Stimulated activated CD8-positive, alpha-beta memory T cell treated with anti-CD3 and anti-CD28 coated beads, Interleukin-7, amount 100 ng/mL, for 4 hours (primary cell): ENCODE measurements around the gene SLBP.
A peak's percentile ranks its signal among the peaks of the same experiment; 100 is the strongest.

ENCODE experiments used
- DNase-seq, 2 donors: peaks; one replicate each; pipeline ENCODE4 v3.0.0-alpha.2; 2020; ENCODE audit warnings: low read depth in 2 of 2

Gene SLBP

DNA sequence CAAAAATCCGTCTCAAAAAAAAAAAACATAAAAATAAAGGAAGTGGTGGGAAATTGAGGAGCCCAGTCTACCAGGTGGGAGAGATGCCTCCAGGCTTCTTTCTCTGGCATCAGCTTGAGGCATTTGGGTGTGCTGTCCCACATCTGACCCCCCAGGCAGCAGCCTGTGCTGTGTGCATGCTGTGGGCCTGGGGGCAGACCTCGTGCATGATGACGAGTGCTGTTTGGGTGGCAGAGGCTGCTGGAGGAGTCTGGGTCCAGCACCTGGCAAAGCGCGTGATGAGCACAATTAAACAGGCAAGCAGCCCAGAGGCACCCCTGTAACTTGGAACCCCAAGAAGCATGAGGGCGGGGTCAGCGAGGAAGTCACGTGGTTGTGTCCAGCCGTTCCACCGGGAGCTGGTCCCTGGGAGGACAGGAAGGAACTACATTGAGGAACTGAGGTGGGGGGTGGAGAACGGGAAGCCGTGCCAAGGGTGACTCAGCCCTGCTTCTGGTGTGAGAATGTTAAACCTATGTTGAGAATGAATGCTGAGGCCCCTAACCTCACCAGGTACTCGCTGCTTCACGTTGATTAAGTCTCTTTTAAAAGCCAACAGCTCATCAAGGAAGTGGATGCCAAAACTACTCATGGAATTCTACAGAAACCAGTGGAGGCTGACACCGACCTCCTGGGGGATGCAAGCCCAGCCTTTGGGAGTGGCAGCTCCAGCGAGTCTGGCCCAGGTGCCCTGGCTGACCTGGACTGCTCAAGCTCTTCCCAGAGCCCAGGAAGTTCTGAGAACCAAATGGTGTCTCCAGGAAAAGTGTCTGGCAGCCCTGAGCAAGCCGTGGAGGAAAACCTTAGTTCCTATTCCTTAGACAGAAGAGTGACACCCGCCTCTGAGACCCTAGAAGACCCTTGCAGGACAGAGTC is 15.3 kb upstream of the SLBP start:
- no peak for DNase-seq

DNA sequence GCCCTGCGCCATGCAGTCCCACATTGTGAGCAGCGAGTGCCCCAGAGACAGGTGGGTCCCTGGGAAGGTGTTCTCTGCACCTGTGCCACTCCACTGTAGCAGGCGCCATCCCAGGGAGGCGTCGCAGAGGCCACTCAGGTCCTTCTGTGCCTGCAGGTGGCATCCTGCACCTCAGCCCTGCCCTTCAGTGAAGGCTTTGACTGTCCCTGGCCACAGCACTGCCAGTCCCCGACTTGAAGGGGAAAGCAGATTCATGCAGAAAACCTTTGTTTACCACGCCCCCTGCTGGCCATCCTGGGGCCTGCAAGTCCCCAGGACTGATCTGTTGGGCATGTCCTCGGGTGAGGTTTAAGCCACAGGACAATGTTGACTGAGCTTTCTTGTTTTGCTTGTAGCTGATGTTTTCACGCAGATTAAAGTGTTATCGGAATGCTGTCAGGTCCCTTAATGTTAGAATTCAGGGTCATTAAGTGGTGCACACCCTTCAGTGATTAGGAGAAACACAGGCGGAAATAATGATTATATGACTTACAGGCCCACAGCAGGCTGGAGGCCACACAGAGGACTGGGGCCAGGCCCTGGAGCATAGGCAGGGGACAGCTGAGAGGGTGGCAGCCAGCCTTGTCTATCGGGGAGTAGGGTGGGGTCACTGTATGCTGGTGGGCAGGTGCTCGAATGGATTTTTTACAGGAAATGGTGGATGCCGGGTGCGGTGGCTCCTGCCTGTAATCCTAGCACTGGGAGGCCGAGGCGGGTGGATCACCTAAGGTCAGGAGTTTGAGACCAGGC is 14.2 kb upstream of the SLBP start:
- peak; percentile 76 to 81 for DNase-seq

DNA sequence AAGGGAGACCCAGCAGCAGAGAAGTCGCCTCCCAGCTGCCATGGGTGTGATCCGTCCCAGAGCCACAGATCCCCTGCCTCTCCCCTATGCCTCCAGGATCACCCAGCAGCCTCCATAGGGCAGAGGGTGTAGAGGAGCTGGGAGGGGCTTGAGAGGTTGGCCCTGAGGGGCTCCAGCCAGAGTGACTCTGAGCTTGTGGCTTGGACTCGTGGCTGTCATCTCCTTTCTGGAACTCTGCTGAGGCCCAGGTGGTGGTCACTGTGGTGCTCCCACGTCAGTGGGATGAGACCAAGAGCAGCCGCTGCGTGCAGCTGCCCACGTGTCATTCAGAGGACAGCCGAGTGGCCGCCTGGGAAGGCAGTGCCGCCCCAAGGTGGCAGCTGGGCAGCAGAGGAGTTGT is 13.4 kb upstream of the SLBP start:
- no peak for DNase-seq

DNA sequence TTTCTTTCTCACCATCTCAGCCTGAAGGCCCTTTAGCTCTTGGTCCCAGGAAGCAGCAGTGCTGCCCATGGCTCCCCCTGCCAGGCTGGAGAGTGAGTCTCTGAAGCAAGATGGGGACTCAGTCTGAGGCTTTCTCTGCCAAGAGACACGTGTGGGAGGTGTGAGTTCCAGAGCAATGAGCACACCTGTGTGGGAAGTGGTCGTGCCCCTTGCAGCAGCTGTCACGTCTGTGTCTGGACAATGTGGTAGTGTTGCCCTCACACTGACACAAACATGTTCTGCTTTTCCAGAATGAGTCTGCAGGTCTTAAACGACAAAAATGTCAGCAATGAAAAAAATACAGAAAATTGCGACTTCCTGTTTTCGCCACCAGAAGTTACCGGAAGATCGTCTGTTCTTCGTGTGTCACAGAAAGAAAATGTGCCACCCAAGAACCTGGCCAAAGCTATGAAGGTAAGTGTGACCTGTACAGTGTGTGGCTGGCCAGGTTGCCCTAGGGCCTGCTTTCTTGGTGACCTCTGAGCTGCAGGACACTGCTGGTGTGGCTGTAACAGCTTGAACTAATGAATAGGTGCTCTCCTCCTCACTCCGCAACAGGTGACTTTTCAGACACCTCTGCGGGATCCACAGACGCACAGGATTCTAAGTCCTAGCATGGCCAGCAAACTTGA is 11.1 kb upstream of the SLBP start:
- peak in 1 of 2 donors; percentile 30 for DNase-seq

DNA sequence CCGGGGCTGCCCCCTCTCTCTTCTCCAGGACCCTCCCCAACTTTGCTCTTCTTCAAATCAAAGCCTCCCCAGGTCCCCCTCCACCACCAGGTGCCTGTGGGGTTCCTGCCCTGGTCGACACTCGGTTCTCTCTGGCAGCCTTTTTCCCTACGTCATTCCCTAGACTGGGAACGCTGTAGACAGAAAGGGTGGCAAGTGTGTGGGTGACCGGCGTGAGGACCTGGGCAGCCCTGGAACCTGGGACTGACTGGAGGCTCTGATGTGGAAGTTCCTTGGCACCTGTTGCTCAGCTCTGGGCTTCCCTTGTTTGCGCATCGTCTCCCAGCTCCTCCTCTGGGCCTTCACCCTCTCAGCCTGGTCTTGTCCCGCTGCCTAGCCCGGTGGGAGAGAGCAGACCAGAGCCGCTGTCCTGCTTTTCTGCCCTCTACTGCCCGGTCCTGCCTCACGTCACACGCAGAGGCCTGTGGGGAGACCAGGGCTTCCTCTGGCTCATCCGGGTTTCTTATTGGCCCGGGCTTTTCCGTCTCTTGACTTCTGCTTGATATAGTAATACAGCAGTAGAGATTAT is 10.5 kb upstream of the SLBP start:
- DNase-seq: no peak

DNA sequence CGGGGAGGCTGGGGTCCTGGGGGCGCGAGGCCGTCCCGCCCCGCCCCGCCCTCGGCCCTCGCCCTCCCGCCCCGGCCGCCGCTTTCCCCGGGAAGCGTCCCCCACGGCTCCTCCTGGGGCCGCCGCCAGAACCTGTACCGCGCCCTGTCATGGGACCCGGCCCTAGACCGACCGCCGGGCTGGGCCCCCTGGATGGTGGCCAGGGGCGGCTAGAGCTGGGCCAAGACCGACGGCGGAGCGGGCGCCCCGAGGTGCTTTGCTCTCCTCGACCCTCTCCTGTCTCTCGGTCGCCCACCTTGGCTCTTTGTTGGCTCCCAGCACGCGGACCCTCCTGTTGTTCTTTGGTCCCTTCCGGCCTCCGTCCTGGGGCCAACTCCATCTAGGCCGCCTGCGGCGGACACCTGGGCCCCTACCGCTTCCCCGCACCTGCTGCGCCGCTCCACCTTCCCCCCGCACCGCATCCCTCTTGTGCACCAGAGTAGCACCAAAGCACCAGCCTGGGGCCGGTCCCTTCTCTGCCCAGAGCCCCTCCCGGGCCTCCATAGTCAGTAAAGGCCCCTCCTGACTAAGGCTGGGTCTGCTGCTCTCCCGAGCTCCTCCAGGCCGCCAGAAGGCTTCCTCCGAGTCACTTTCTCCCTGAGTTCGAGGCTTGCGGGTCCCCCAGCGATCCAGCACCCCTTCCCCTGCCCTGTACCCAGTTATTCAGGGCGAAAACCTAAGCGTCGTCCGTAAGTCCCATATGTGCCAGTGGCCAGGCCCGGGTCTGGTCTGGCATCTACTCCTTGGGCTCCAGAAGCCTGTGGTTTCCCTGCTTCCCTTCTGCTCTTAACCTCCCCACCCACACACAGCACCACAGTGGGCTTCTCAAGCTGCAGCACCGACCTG is 9.8 kb upstream of the SLBP start:
- DNase-seq: no peak

DNA sequence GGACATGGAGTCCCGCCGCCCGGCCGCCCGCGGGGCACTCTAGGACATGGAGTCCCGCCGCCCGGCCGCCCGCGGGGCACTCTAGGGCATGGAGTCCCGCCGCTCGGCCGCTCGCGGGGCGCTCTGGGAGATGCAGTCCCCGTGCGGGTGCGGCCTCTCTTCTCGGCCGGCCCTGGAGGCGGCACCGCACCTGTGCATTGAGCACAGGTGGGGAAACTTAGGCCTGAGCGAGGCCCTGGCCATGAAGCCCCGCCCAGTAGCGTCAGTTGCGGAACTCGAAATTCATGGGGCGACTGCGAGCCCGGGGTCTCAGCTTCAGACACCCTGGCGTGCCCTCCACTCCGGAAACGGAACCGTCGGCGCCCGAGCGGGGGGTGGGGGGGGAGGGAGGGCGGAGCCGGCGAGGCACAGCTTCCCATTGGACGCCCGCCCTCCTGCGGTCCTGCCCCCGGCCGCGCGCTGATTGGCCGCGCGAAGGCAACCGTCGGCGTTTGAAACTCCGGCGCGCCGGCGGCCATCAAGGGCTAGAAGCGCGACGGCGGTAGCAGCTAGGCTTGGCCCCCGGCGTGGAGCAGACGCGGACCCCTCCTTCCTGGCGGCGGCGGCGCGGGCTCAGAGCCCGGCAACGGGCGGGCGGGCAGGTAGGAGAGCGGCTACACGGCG is 9.0 kb upstream of the SLBP start, which contains the start of the genes TACC3 and TMEM129:
Gene TACC3 (plus strand): TSS at position 519 of the 663 bp plus-strand sequence. CDS start 1,901 bp downstream, outside the sequence.
Gene TMEM129 (minus strand): TSS at position 321 of the 663 bp plus-strand sequence. CDS start 486 bp downstream, outside the sequence.
- DNase-seq: peak; percentile 88 to 91

DNA sequence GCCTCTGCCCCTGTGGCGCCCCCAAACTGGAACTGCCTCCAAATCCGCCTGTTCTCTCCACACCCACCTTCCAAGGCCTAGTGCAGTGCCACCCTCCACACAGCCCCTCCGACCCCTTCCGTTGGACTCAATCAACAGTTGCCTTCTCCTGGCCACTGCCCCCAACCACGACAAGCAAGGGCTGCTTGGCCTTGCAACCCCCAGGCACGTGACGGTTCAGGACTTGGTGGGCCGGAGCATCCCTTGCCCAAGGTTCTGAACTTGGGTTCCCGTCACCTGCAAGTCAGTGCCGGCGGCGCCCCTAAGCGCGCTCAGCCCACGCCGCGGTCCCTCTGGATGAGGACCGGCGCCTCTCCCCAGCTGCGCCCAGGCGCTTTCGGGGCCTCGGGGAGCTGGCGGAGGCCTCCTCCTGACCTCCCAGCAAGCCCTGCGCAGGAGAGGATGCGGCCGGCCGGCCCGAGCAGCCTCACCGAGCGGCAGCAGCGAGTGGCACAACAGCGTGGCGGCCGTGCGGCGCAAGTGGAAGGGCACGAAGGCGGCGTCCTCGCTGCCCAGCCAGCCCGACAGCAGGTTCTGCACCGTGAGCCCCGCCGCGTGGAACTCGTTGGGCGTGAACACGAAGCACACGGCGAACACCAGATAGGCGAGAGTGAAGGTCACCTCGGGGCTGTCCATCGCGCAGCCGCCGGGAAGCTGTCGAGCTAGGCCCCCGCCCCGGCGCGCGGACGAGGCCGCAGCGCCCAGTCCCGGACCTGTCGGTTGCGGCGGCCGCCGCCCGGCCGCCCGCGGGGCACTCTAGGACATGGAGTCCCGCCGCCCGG is 8.3 kb upstream of the SLBP start:
- DNase-seq: peak in 1 of 2 donors; percentile 27

DNA sequence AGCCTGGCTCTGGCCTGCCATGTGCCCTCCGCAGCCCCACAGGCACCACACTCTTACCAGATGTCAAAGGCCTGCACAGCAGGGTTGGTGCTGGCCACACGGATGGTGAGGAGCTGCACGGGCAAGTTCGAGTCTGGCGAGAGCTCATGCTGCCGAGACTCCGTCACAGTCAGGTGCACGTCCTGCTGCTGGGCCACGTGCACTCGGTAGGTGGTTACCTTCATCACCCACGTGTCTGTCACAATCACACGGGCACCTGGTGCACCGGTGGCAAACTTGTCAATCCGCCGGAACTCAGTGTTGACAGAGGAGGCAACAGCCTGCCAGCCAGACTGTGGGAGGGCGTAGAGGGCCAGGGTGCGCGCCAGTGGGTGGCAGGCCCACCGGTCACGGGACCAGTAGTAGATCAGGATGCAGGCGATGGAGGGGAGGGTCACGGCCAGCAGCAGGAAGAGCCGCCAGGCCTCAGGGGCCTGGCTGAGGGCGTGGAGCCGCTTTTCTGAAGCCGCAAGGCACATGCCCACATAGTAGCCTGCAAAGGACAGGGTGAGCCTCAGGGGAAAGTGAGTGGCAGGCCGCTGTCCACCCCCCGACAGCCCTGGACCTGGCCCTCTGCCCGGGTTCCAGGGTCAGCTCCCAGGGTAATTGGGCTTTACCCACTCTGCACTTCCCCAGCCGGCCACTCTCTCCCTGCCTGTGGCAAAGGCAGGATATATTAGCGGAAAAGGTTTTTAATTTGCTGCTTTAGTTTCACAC is 6.2 kb upstream of the SLBP start:
- no peak for DNase-seq

DNA sequence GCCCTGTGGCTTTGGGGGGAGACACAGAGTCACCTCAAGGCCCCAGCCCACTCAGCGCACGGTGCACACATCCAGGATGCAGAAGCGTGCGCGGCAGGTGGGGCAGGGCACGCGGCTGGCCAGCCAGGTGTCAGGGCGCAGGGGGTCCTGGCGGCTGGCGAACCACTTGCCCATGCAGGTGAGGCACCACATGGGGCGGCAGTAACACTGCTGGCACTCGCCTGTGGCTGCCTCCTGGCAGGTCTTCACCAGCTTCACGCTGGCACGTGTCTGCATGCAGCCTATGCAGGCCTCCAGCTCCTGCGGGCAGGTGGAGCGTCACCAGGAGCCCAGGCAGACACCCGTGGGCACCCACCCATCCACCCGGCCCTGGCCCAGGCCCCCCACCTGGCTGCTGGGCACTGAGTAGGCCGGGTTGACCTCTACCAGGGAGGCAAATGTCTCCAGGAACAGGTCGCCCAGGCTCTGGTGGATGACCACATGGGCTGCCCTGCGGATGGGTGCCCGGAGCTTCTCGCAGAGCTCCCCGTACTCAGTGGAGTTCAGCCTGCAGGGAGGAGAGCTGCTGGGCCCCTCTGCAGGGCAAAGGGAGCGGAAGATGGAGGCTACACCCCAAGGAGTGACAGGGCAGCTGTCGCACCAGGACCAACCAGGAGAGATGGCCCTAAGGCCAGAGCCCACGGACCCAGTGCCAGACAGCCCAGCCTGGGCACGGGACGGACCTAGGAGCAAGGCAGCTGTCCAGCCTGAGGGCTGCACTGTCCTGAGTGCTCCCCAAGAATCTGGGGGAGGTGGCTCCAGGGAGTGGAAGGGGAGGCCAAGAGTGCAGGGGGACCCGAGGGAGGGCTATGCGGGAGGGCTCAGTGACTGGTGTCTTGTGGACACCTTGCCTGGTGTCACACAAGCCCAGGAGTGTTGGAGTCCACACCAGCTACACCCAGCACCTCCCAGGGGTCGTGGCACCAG is 5.3 kb upstream of the SLBP start:
- no peak for DNase-seq

DNA sequence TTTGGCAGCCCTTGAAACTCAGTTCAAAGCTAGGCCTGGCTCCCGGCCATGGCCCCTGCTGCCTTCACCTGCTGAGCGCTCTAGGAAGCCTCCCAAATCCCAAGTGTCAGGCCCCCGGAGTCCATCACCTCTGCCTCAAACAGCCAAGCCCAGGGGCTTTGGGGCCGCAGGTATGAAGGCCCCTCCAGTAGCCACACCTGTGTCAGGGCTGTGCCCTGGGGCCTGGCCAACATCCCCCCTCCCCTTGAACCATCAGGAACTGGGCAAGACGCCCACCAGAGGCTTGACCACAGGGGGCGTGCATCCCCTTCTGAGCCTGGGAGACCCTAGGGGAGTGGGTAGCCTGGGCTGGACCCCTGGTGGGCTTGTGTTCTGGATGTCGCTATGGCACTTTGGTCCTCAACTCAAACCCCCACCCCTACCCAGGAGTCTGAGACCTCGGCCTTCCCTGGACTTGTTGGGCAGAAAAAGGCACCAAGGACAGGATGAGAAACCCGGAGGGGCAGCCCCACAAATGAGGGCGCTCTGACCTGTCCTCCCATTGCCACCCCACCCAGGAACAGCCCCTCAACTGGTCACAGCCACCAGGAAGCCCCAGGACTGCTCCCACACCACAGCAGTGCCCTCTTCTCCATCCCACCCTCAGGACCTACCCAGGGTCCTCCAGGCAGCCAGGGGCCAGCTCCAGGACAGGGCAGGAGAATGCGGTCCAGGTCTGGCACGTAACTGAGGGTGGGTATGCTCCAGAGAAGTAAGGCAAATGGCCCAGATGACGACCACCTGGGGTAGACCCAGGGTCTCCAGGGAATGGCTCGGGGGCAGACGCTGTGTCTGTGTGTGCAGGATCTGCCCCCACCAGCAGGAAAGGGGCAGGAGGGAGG is 4.2 kb upstream of the SLBP start:
- DNase-seq: no peak

DNA sequence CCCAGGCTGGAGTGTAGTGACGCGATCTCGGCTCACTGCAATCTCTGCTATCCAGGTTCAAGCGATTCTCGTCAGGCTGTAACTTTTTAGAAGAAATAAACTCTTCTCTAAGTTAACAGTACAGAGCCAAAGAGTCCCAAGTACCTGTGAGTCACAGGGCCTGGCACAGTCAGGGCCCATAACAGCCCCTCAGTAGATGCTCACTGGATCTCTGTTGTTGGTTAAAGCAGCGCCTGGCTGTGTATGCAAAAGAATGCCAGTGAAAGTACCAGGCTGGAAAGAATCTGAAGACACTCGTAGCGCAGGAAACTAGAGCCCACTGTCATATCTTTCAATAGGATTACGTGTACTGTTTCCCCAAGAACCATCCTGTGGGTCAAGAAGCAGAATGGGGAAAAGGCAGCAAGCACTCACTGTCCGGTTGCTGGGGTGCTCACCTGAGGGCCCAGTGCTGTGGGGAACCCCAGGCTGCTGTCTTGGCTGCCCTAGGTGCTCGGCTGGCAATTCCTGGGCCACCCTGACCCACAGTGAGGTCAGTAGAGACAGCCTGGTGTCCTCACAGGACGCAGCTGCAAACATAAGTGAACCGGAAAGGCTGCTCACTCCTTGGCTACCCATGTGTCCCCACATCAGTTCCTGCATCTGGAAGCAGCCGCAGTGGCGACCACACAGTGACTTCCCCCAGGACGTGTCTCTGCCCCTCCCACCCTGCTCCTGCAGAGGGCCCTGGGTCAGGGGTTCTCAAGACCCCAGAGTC is 3.1 kb upstream of the SLBP start:
- no peak for DNase-seq

DNA sequence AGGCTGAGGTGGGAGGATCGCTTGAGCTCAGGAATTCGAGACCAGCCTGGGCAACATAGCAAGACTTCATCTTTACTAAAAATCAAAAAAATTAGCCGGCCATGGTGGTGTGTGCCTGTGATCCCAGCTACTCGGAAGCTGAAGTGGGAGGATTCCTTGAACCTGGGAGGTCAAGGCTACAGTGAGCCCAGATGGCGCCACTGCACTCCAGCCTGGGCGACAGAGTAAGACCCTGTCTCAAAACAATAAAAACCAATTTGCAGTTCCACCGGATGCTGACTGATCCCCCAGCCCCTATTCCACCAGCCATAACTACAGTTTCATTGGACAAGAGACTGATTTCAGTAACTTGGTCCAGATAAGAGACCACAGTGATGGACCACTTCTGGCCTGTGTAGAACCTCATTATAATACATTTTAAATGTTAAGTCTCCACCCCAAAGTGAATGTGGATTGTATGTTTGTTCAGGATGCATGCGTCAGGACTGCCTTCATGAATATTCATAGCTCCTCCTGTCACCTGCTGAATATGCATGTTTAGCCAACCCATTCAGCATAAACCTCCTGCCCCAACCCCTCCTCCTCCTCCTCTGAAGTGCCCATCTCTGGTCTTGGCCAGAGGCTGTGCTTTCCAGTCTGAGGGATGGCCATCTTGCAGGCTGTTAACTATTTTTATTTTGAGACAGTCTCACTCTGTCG is 2.3 kb upstream of the SLBP start:
- no peak for DNase-seq

DNA sequence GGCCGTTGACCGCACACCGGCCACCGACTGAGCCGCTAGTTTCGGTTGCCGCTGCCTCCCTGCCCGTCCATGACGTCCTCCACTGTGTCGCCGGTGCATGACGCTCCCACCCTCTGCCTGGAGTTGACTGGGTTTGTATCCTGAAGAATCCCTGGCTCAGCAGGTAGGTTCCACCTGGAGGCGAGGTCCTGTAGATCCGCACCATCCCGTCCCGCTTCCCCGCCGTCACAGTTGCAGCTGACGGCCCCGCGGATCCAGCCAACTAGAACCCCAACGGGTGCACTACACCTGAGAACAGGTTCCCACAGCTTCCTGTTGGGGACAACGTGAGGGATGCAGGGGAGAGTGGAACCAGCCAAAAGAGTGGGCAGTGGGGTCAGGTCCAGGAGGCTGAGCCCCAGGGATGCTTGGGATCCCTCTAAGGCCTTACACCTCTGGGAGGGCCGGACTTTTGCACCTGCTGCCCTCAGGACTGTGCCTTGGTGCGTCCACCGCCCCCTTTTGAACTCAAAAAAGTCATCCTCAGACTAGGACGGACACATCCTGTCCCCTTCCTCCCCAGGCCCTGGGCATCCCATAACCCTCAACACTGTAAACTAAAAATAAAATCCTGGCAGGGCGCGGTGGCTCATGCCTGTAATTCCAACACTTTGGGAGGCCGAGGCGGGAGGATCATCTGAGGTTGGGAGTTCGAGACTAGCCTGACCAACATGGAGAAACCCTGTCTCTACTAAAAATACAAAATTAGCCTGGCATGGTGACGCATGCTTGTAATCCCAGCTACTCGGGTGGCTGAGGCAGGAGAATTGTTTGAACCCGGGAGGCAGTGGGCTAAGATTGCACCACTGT is 1.1 kb upstream of the SLBP start:
- no peak for DNase-seq
